ENCODE results near the gene PLEKHA7.

Gene PLEKHA7

DNA sequence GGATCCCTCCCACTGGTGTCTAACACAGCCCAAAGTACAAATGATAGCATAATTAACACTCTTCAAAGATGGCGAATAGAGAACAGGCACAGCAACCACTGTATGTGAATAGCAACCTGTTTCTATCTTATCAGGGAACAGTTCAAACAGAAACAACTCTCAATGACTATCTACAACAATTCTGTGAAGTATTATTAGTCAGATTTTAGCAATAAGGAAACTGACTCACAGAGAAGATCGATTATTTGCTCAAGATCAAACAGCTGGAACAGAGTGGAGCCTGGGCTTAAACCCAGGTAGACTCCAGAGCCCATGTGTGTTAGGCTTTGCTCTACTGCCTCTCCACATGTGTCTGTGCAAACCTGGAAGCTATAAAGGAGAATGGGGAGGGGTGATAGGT, 187.1 kb downstream of the PLEKHA7 start:
- H3K9me3 ChIP-seq (ENCODE audit: control insufficient read depth, insufficient read depth, low read length): no peaks in the 10 kb centered on the region
- H4K20me1 ChIP-seq (ENCODE audit: control insufficient read depth, insufficient read depth, low read depth, low read length): no peaks in the 10 kb centered on the region
- TF ChIP-seq, protein P1, sequence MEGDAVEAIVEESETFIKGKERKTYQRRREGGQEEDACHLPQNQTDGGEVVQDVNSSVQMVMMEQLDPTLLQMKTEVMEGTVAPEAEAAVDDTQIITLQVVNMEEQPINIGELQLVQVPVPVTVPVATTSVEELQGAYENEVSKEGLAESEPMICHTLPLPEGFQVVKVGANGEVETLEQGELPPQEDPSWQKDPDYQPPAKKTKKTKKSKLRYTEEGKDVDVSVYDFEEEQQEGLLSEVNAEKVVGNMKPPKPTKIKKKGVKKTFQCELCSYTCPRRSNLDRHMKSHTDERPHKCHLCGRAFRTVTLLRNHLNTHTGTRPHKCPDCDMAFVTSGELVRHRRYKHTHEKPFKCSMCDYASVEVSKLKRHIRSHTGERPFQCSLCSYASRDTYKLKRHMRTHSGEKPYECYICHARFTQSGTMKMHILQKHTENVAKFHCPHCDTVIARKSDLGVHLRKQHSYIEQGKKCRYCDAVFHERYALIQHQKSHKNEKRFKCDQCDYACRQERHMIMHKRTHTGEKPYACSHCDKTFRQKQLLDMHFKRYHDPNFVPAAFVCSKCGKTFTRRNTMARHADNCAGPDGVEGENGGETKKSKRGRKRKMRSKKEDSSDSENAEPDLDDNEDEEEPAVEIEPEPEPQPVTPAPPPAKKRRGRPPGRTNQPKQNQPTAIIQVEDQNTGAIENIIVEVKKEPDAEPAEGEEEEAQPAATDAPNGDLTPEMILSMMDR (IDR thresholded peaks at IDR 0.05; ENCODE audit: low read depth, low read length, poor library complexity, severe bottlenecking): no peak
- TF ChIP-seq EZH2phosphoT487 (IDR thresholded peaks at IDR 0.05; ENCODE audit: borderline replicate concordance, low read length): no peak
- no peak overlapping the region for H3K4me2 ChIP-seq (ENCODE audit: low read length)
- H3K36me3 ChIP-seq (ENCODE audit: control insufficient read depth, low read length): no peaks in the 10 kb centered on the region
- H3K9me2 ChIP-seq (replicated peaks; ENCODE audit: control insufficient read depth, low read length): no peaks in the 10 kb centered on the region
- H3F3A ChIP-seq (ENCODE audit: control insufficient read depth, insufficient read depth): no peaks in the 10 kb centered on the region
- no peaks in the 10 kb centered on the region for H3K79me2 ChIP-seq (ENCODE audit: control insufficient read depth, low read length)
- no peak overlapping the region for H3K4me3 ChIP-seq (ENCODE audit: low read length)
- H3K27ac ChIP-seq (ENCODE audit: low read depth, low read length): no peak overlapping the region
- H3K4me1 ChIP-seq (ENCODE audit: control insufficient read depth, low read length): no peaks in the 10 kb centered on the region
- no peaks in the 10 kb centered on the region; the same call in 1 of the 2 replicates for H3K27me3 ChIP-seq (ENCODE audit: control insufficient read depth, low read length)

DNA sequence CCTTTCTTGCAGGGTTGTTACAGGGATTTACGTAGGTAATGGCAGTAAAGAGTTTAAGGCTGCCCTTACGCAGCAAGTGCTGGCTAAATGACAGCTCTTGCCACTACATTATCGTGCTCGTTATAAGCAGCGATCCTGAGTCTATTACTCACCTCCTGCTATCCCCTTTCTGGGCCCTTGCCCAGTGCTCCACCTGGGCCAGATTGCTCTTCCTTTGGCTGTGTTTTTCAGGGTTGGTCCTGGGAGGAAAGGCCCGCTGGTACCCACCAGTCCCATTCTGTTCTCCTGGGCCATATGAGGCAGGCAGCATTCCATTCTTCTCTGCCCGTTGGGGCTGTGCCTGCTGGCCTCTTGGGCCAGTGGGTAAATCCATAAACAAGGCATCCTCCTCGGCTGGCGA, 188.2 kb downstream of the PLEKHA7 start:
- H3K4me3 ChIP-seq (ENCODE audit: low read length): no peak overlapping the region
- no peak overlapping the region for H3K4me2 ChIP-seq (ENCODE audit: low read length)
- no peaks in the 10 kb centered on the region for H3K36me3 ChIP-seq (ENCODE audit: control insufficient read depth, low read length)
- no peaks in the 10 kb centered on the region for H3K4me1 ChIP-seq (ENCODE audit: control insufficient read depth, low read length)
- H3K9me3 ChIP-seq (ENCODE audit: control insufficient read depth, insufficient read depth, low read length): no peaks in the 10 kb centered on the region
- no peak overlapping the region for H3K27ac ChIP-seq (ENCODE audit: low read depth, low read length)
- no peaks in the 10 kb centered on the region for H4K20me1 ChIP-seq (ENCODE audit: control insufficient read depth, insufficient read depth, low read depth, low read length)
- H3K79me2 ChIP-seq (ENCODE audit: control insufficient read depth, low read length): no peaks in the 10 kb centered on the region
- peaks cover 3% of the 10 kb centered on the region for H3K27me3 ChIP-seq (ENCODE audit: control insufficient read depth, low read length)
- H3K9me2 ChIP-seq (replicated peaks; ENCODE audit: control insufficient read depth, low read length): no peaks in the 10 kb centered on the region
- TF ChIP-seq, protein P1 (IDR thresholded peaks at IDR 0.05; ENCODE audit: low read depth, low read length, poor library complexity, severe bottlenecking): no peak
- no peak for TF ChIP-seq EZH2phosphoT487 (IDR thresholded peaks at IDR 0.05; ENCODE audit: borderline replicate concordance, low read length)
- H3F3A ChIP-seq (ENCODE audit: control insufficient read depth, insufficient read depth): no peaks in the 10 kb centered on the region

DNA sequence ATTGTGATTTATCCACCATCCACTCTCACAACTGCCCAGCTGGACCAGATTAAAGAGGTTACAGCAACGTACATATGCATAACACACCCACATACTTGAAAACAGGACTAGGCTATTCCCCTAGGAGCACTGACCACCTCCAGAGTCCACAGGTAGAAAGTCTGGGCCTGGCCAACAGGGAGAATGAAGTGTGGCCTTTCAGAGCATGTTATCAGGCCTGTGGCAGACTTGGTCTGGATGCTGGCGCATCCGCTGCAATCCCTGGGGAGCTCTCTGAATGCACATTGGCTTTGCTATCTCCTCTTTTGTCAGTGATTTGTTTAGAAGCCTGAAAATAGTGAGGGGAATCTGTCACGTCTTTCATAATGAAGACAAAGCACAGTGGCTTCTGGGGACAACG, 189.1 kb downstream of the PLEKHA7 start:
- no peaks in the 10 kb centered on the region for H3K4me1 ChIP-seq (ENCODE audit: control insufficient read depth, low read length)
- H3K4me2 ChIP-seq (ENCODE audit: low read length): no peak overlapping the region
- H3K27me3 ChIP-seq (ENCODE audit: control insufficient read depth, low read length): peaks cover 7% of the 10 kb centered on the region
- no peak for TF ChIP-seq EZH2phosphoT487 (IDR thresholded peaks at IDR 0.05; ENCODE audit: borderline replicate concordance, low read length)
- TF ChIP-seq, protein P1 (IDR thresholded peaks at IDR 0.05; ENCODE audit: low read depth, low read length, poor library complexity, severe bottlenecking): no peak
- H3K27ac ChIP-seq (ENCODE audit: low read depth, low read length): no peak overlapping the region
- H3F3A ChIP-seq (ENCODE audit: control insufficient read depth, insufficient read depth): no peaks in the 10 kb centered on the region
- no peaks in the 10 kb centered on the region for H4K20me1 ChIP-seq (ENCODE audit: control insufficient read depth, insufficient read depth, low read depth, low read length)
- H3K79me2 ChIP-seq (ENCODE audit: control insufficient read depth, low read length): no peaks in the 10 kb centered on the region
- H3K9me3 ChIP-seq (ENCODE audit: control insufficient read depth, insufficient read depth, low read length): no peaks in the 10 kb centered on the region
- H3K4me3 ChIP-seq (ENCODE audit: low read length): no peak overlapping the region
- H3K36me3 ChIP-seq (ENCODE audit: control insufficient read depth, low read length): no peaks in the 10 kb centered on the region
- H3K9me2 ChIP-seq (replicated peaks; ENCODE audit: control insufficient read depth, low read length): no peaks in the 10 kb centered on the region

Data from DOHH2 (cell line).